ENCODE measurements around the gene MRPS18B.

The MRPS18B gene

DNA sequence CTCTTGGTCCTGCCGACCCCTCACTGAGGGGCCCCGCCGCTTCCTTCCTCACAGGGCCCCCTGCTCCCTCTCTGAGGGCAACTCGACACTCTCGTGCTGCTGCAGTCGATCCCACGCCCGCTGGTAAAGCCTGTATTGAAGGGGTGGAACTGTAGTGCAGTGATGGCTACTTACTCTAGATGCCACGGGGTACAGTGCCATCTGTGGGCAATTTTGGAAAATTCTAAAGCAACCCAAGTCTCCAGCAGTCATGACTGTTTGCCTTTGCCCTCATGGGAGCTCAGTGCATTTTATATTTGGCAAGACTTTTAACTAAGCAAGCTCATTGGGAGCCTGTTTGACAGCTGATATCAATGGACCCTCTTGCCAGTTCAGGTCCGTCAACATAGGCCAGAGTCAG lies 22.8 kb downstream of the MRPS18B start:
- no peak for DNase-seq (ENCODE audit: low read depth)
- TF ChIP-seq, protein P1, sequence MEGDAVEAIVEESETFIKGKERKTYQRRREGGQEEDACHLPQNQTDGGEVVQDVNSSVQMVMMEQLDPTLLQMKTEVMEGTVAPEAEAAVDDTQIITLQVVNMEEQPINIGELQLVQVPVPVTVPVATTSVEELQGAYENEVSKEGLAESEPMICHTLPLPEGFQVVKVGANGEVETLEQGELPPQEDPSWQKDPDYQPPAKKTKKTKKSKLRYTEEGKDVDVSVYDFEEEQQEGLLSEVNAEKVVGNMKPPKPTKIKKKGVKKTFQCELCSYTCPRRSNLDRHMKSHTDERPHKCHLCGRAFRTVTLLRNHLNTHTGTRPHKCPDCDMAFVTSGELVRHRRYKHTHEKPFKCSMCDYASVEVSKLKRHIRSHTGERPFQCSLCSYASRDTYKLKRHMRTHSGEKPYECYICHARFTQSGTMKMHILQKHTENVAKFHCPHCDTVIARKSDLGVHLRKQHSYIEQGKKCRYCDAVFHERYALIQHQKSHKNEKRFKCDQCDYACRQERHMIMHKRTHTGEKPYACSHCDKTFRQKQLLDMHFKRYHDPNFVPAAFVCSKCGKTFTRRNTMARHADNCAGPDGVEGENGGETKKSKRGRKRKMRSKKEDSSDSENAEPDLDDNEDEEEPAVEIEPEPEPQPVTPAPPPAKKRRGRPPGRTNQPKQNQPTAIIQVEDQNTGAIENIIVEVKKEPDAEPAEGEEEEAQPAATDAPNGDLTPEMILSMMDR (IDR thresholded peaks at IDR 0.05; ENCODE audit: low read depth, low read length, missing control alignments), result no peak

GRCh38 chr6:30641048-30641447 lies 23.4 kb downstream of the MRPS18B start:
- no peak for DNase-seq (ENCODE audit: low read depth)
- TF ChIP-seq, protein P1 (IDR thresholded peaks at IDR 0.05; ENCODE audit: low read depth, low read length, missing control alignments), result no peak
- no peak overlapping the region for H3K4me3 ChIP-seq (ENCODE audit: low read depth, low read length)

More for the DNA sequence above, 22.8 kb downstream of the MRPS18B start:
- no peak overlapping the region for H3K4me3 ChIP-seq (ENCODE audit: low read depth, low read length)

GRCh38 chr6:30643656-30644055 lies 26.0 kb downstream of the MRPS18B start:
- TF ChIP-seq, protein P1 (IDR thresholded peaks at IDR 0.05; ENCODE audit: low read depth, low read length, missing control alignments), result no peak
- no peak overlapping the region for H3K4me3 ChIP-seq (ENCODE audit: low read depth, low read length)
- DNase-seq (ENCODE audit: low read depth), result no peak

- no peak overlapping the region for H3K4me3 ChIP-seq (ENCODE audit: low read depth, low read length)
- DNase-seq (ENCODE audit: low read depth), result no peak
- TF ChIP-seq, protein P1 (IDR thresholded peaks at IDR 0.05; ENCODE audit: low read depth, low read length, missing control alignments), result no peak
Measured at GRCh38 chr6:30644769-30645168, 27.1 kb downstream of the MRPS18B start.

GRCh38 chr6:30645989-30646388 lies 28.3 kb downstream of the MRPS18B start:
- TF ChIP-seq, protein P1 (IDR thresholded peaks at IDR 0.05; ENCODE audit: low read depth, low read length, missing control alignments), result no peak
- no peak for DNase-seq (ENCODE audit: low read depth)
- H3K4me3 ChIP-seq (ENCODE audit: low read depth, low read length), result no peak overlapping the region

DNA sequence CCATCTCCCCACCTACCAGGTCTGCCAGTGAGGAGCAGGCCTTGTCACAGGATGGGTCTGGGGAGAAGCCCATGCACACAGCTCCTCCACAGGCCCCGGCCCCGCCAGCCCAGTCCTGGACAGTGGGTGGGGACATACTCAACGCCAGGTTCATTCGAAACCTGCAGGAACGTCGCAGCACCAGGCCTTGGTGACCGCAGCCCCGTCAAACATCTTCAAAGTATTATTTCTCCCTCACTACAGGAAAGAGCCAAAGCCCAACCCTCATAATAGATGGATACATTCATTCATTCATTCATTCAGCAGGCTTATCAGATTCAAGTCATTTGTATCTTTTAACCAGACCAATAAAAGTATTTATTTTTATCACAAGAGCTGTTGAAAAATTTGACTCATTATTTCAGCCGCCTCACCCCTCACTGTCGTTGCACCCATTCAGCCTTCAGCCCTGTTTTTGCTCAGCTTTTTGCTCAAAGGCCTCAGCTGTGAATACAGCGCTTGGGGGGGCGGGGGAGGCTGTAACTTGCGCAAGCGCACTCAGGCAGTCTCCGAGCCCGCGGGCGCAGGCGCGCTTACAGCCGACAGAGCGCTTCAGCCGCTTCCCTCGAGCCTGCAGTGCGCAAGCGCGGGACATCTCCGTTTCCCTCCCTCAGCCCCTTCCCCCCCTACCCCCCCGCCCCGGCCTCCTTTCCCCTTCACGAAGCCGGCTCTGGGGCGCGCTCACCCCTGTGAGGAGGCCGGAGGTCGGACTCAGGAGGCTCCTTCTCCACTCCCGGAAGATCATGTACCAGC lies 29.0 kb downstream of the MRPS18B start, which contains the start of gene C6orf136:
Gene C6orf136 (plus strand): TSS at position 684 of the 792 bp plus-strand sequence. CDS start 99 bp downstream, at position 783.
- TF ChIP-seq, protein P1 (IDR thresholded peaks at IDR 0.05; ENCODE audit: low read depth, low read length, missing control alignments), result no peak
- peak; percentile 88 for DNase-seq (ENCODE audit: low read depth)
- H3K4me3 ChIP-seq (ENCODE audit: low read depth, low read length), result peak within 1 kb of the TSS; percentile 90
